IPS-NIHi11 (cell line): Measurements from ENCODE around the gene SYTL2.
"Not testable (repeated sequence)": the region's sequence is repeated elsewhere in the genome, so short reads cannot be mapped to it uniquely, and the experiment has no call there.

Experiments used
- DNase-seq: peaks from one replicate; pipeline ENCODE4 v3.0.0; 2012; ENCODE audit warnings: mixed read lengths, low spot score

SYTL2 gene

DNA sequence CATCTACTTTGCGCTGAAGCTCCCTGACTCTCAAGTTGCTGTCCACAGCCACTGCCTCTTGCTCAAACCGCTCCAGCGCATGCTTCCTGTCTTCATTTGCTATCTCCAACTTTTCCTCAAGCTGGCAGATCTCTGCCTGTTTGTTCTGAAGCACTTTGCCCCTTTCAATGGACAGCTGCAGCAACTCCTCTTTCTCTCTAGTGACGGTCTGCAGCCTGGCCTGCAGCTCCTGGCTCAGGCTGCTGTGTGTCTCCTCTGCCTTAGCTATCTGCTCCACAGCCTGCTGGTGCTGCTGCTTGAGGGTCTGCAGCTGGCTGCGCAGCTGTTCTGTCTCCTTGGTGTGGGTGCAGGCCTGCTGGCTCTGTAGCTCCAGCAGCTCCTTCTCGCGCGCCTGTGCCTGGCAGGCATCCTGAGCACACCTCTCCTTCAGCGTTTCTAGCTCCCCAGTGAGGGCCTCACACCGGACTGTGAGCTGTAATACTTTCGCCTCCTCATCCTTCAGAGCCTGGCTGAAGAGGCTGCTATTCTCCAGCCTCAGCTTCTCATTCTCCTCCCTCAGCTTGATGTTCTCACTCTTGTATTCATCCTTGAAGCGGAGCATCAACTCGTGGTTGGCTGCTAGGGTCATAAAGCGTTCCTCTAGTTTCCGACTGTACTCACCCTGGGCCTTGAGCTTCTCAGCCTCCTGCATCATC is 125.7 kb downstream of the SYTL2 start:
- DNase-seq: no peak

DNA sequence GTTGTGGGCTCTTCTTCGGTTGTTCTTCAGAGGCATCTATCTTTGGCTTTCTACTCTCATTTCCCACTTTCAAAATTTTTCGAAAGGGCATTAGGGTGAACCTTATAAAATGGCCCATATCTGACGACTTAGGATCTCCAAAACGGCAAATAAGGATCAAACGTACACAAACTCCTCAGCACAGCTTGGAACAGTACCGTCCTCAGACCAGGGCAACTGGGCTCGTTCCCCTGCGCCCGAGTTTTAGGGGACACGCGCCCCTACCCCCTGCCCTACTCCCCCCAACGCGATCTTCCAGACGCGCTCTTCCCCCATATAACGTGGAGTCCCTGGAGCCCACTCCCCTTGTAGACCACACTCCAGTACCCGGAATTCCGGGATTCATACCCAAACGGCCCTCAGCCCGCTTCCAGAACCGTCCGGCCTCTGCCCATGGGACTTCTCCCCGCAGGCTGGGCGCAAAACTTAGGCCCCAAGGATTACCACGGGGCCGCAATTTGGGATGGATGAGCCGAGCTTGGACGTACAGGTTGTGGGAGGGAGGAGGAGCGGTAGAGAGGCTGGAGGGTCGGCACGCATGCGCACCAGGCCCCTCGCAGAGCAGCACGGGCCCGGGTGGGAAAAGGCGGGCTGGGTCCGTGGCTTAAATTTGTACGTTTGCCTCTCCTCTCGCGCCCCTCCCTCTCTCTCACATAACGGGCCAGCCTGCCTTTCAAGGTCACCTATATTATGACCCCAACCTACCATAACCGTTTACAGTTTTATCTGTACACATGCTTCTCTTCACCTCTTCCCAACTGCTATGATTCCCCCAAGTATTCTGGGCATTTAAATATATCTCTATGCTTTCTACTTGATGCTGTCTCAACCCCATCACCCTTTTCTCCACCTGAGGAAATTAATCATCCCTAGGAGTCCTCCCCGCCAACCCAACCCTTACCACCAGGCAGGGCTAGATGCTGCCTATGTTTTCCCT is 128.3 kb downstream of the SYTL2 start:
- no peak for DNase-seq

GRCh38 chr11:85680897-85681296 is 130.0 kb downstream of the SYTL2 start:
- peak; percentile 29 for DNase-seq

- DNase-seq: no peak
Observed at GRCh38 chr11:85679576-85679975, 131.4 kb downstream of the SYTL2 start.

DNA sequence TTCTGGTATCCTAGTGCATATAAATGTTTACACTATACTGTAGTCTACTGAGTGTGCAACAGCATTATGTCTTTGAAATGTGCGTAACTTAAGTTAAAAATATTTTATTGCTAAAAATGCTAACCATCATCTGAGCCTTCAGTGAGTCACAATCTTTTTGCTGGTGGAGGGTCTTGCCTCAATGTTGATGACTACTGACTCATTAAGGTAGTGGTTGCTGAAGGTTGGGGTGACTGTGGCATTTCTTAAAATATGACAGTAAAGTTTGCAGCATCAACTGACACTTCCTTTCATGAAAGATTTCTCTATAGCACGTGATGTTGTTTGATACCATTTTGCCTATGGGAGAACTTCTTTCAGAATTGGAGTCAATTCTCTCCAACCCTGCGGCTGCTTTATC is 137.5 kb downstream of the SYTL2 start:
- no peak for DNase-seq

- no peak for DNase-seq
Observed at GRCh38 chr11:85672105-85672902, 138.6 kb downstream of the SYTL2 start.

DNA sequence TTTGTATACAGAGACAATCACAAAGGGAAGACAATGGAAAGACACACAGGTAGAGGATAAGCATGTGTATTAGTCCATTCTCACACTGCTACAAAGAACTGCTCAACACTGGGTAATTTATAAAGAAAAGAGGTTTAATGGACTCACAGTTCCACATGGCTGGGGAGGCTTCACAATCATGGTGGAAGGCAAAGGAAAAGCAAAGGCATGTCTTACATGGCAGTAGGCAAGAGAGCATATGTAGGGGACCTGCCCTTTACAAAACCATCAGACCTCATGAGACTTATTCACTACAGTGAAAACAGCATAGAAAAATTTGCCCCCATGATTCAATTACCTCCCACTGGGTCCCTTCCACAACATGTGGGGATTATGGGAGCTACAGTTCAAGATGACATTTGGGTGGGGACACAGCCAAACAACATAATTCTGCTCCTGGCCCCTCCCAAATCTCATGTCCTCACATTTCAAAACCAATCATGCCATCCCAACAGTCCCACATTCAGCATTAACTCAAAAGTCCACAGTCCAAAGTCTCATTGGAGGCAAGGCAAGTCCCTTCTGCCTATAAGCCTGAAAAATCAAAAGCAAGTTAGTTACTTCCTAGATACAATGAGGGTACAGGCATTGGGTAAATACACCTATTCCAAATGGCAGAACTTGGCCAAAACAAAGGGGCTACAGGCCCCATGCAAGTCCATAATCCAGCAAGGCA is 139.8 kb downstream of the SYTL2 start:
- not testable (repeated sequence) for DNase-seq

GRCh38 chr11:85668157-85668556 is 142.8 kb downstream of the SYTL2 start:
- no peak for DNase-seq

DNA sequence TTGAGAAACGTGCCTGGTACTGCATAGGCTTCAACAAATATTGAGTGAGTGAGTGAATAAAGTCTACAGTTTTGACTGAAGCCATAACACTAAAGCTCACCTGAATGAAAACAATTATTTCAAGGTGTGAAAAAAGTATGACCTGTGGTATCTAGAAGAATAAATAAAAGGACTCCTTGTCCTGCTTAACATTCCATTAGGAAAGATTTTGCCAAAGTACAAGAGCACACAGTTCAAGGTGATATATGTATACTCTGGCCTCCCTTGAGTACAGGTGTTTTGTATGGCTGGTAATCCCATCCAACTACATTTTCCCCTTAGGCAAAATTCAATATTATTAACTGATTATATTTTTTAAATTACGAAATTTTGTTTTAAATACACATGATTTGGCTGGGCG is 144.3 kb downstream of the SYTL2 start:
- no peak for DNase-seq

GRCh38 chr11:85665733-85666132 is 145.2 kb downstream of the SYTL2 start:
- DNase-seq: no peak

DNA sequence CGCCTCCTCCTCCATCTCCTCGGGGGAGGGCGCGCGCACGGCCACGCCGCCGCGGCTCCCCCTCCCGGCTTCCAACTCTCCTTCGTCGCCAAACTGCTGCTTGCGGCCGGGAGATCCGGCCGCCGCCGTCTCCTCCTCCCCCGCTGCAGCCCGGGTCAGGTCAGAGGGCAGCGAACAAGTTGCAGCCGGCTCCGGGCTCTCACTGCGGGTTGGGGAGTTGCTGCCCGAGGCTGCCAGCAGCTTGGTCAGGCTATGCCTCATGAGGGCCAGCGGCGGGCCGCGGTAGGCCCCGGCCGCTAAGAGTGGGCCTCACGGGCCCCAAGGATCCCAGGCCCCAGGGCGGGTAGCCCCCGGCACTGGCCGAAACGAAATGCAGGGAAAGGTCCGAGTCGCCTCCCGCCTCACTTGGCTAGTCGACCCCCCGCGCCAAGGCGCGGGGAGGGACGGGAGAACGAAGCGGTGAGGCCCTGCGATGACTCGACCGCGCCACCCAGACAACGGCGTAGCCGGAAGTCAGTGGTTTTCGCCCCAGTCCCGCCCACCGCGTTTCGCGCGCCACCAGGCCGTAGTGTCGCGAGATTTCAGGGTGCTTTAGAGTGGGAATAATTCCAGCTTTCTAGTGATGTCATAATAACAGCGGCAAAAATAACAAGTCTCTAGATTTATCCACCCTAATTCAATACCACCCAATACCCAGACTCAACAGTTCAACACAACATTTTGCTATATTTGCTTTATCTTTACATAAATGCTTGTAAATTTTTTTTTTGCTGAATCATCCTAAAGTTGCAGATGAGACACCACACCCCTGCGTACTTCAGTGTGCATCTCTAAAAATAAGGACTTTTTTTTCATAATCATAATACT is 146.1 kb downstream of the SYTL2 start, which contains the start of gene CREBZF:
Gene CREBZF (minus strand): TSS at position 515 of the 867 bp plus-strand sequence. CDS start 254 bp downstream, at position 261.
- DNase-seq: peak; percentile 97

- peak; percentile 76 for DNase-seq
Observed at GRCh38 chr11:85663753-85664614, 147.0 kb downstream of the SYTL2 start.

DNA sequence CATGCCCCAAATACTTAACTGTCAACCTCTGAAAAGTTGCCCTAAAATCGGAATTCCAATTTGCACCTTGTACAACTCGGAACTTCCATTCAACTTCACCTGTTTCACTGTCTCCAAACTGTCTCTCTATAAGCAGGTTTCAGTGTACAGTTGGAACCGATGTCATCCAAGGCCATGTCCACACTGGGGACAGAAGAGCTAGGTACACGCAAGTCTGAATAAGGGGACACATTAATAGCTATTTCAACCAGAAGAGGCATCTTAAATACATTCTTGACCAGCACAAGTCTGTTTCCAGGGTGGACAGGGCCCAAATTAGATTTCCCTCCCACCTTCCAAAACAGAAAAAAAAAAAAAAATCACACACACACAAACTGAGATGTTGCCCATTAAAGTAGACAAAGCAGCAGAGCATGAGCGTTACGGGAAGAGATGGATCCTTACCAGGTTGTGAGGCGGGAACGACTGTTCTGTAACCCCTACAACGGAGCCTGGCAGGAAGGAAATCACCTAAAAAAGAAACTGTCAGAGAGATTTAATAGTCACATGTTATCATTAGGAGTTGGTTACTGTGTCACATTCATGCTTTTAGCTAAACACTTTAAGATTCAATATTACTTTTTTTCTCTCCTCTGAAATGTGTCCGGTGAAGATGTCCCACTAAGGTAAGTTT is 147.7 kb downstream of the SYTL2 start:
- DNase-seq: peak; percentile 17

DNA sequence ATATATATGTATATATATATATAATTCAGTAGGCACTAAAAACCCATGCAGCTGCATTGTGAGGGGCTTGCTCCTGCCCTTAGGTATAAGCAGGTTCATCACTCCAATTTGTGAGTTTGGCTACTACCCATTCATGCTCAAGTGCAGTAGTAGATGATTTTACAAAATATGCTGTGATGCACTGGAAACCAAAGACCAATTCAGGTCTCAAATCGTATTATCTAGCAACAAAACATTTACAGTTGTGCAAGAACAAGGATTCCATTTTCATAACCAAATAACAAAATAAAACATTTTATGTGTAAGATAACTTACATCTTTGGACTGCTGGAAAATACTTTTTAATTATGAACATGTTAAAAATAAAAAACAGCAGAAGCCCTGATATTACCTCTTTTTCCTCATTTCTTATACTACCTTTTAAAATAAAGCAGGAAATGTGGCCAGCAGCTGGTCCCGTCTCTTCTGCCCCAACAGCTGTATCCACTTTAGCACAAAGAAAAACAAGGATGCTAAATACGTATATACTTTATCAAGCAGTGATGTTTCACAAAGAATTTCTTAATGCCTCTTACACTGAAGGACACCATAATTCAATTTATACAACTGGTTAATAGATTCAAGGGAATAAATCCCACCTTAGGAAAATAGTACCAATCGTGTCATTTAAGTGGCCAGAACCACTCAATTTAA is 148.8 kb downstream of the SYTL2 start:
- DNase-seq: no peak

DNA sequence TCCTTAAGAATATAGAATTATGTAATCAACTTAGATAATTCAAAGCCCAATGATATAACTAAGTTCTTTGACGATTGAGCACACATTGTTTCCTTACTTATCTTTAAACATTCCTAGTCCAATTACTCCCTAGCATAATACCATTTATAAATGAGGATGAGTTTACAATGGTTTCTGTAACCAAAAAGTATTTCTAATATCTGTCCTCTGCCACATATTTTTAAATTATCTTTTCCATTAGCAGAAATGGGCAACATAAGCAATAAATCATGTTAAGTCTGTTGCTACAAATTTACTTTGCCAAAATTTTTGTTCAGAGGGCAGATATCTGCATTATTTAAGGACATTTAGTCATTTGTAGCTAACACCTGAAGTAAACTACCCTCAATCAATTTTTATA is 152.8 kb downstream of the SYTL2 start:
- no peak for DNase-seq

DNA sequence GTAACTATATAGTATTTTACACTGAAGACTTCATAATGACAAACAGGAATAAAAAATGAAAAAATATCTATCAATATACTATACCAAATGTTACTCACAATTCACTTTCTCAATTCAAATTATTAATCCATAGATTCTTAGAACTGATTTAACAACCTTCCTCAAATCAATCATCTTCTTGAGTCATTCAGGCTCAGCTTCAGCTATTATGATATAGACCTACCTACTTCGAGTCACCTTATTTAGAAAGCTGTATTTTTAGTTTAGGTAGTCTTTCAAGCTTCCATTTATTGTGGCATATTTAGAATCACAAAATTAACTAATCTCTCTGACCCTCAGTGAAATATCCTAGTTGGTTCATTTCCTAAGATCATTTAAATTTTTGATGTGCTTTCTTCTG is 154.2 kb downstream of the SYTL2 start:
- DNase-seq: no peak

DNA sequence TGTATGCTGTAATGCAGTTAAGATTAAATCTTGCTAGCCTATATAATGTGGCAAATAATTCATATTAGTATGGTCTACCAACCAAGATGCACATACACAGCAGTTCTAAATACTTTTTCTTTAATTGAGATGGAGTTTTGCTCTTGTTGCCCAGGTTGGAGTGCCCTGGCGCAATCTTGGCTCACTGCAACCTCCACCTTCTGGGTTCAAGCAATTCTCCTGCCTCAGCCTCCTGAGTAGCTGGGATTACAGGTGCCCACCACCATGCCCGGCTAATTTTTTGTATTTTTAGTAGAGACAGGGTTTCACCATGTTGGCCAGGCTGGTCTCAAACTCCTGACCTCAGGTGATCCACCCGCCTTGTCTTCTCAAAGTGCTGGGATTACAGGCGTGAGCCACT is 156.6 kb downstream of the SYTL2 start:
- not testable (repeated sequence) for DNase-seq

DNA sequence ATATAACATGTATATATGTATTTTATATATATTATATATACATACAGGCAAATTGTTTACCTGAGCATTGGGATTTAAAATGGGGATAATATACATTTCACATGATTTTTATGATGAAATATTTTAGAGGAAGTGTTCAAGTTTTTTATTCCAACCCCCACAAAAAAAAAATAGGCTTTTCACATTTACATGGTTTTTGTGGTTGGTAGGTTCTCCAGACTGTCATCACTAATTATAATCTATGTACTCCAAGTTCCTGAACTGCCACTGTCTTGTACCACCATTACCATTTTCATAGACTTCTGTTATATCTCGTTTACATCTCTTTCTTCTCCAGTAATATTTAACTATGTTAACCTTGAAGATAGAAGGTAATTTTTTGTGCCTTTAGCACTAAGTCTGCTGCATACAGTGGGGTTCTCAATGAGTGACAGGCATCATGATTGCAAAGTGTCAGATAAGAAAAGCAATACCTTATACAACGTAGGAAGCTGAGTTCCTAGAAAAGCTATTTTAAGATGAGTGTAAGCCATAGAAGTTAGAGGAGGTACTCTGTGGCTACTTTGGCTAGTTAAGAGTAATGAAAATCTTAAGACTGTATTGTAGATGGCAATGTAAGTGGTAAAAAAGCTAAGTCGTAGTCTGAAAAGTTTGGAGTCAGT is 158.0 kb downstream of the SYTL2 start:
- DNase-seq: no peak
